ENCODE data around the gene TWF2. TPM values are rescaled to one million over a fixed set of nuclear protein-coding genes. Genes with fewer than 3 reads are reported as not detected.

The TWF2 gene
- total and polyA plus RNA-seq, 9 of the 15 experiments (the other 6 are each of a cell fraction or from before 2014, with no cell fraction given): 0.11 to 61.9 (median 29.7) TPM

DNA sequence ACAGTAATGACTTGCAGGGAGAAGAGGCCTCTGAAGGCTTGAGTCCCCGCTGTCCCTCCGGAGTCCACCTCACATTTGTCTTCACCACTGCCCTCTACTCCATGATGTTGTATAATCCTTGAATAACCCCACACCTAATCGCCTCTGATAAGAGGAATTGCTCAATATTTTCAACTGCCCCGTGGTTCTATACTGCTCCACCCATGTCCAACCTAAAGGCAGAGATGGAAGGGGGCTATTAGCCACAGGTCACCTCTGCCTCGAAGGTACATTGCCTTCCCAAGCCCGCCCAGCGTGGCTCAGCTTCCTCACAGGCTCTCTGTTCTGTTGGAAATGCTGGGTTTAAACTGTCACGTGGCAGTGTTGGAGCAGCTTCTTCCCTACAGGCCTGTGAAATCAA, 26.0 kb downstream of the TWF2 start:
- Histone ChIP-seq H3K4me1 (replicated peaks in 1 of 2; ENCODE audit: control insufficient read depth in 2 of 2, insufficient read depth in 2 of 2, low read length in 2 of 2) (peaks cover 6 to 12% of the 10 kb centered on the region in 2 experiments; a peak in 3 of 5 replicates), H3K9ac (ENCODE audit: insufficient read depth in 1 of 2, low read depth in 2 of 2, low read length in 2 of 2) (no peak overlapping the region), H3K9me1 (ENCODE audit: control insufficient read depth, insufficient read depth, low read length) (no peaks in the 10 kb centered on the region), H3K36me3 (ENCODE audit: control insufficient read depth, insufficient read depth, low read length) (peaks cover 69% of the 10 kb centered on the region), H2AFZ (ENCODE audit: low read depth, low read length) (no peak overlapping the region), H3K27ac (ENCODE audit: extremely low read depth, low read depth, low read length) (no peak overlapping the region), H3K4me3 (no peak overlapping the region), H3K9me3 (replicated peaks; ENCODE audit: control insufficient read depth, insufficient read depth, low read depth, low read length) (no peaks in the 10 kb centered on the region), H4K20me1 (replicated peaks; ENCODE audit: control insufficient read depth, insufficient read depth, low read length) (no peaks in the 10 kb centered on the region), H3K79me2 (ENCODE audit: control insufficient read depth, insufficient read depth, low read length) (no peaks in the 10 kb centered on the region), H3K27me3 (ENCODE audit: control insufficient read depth in 2 of 2, insufficient read depth in 2 of 2, low read length in 2 of 2) (no peaks in the 10 kb centered on the region), H3K4me2 (ENCODE audit: insufficient read depth, low read length) (no peak overlapping the region)
- DNase-seq (ENCODE audit: extremely low read depth in 1 of 4, low spot score in 3 of 4) (no peak), ATAC-seq (no peak), FAIRE-seq (no peak)
- BruUV-seq (replicated peaks): no TSS peak
- intact Hi-C loops (cut with micrococcal nuclease) (no loop called here), in situ Hi-C loops (cut with MboI) (no loop called here)
- ChIA-PET CTCF (ENCODE audit: low intra/inter-chr PET ratio) (no interaction called here), POLR2A (interaction anchor here (0.6 kb wide), 1 partner anchor 230 kb away, joined by 3 read pairs; no protein-coding TSS in a partner anchor)
- no peak for TF ChIP-seq NFE2L1 (tag; IDR thresholded peaks at IDR 0.05; ENCODE audit: borderline replicate concordance, low read depth)
- peak; percentile 67 for TF ChIP-seq CEBPB (tag; IDR thresholded peaks at IDR 0.05)
- TF ChIP-seq, protein P1, sequence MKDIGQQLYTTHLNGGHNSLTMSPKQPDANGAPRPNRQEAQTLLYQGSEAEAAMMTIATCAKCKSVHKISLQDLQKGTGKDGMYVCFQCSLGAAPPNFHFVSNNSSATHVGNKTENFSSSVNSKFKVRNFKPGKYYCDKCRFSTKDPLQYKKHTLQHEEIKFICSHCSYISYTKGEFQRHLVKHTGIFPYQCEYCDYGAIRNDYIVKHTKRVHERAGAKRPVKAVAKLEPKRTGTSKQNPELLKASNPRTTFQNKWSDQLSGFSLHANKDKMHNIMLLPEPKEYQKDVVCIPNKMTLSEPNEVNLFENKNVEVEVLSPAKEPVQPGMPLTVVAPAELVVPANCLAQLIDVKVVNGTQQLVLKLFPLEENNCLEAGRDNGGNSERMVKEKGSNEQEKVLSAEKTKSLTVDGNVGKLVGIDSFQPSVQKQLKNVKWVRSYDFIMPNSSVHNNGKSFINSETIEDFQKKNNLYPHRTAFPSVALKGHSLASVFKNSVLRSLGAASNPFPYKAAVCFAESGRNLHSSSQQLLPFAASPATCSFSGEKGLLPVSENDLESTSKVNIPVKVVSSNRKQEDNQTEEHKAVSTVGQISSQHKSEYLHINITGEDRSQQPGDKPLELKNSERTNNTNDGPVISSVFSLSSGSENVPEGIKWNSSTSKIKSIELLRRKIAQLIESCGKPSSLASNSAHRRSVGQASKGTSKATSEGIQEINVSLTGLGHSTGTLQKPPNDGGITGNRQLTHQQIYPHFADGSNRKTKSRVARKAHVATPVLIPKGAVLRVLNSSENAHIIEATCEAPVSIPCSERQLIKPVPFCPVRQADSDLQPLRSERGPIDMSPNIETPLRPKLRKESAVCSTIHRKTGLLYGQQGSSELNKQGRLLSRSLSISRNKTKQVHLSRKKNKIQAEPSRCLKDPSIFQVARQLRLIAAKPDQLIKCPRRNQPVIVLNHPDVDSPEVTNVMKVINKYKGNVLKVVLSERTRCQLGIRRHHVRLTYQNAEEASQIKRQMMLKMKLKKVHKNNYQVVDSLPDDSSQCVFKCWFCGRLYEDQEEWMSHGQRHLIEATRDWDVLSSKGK (CRISPR knock-in tag; IDR thresholded peaks at IDR 0.05): no peak
- 75% methylated on average over 8 of the region's 8 CpGs for WGBS (ENCODE audit: insufficient coverage, low coverage, missing lambda C conversion rate)

Measured in K562 (cell line).